ENCODE measurements around the gene RNF186.
A peak's percentile ranks its signal among the peaks of the same experiment; 100 is the strongest.
"Not testable (repeated sequence)": the region's sequence is repeated elsewhere in the genome, so short reads cannot be mapped to it uniquely, and the experiment has no call there.

The RNF186 gene

DNA sequence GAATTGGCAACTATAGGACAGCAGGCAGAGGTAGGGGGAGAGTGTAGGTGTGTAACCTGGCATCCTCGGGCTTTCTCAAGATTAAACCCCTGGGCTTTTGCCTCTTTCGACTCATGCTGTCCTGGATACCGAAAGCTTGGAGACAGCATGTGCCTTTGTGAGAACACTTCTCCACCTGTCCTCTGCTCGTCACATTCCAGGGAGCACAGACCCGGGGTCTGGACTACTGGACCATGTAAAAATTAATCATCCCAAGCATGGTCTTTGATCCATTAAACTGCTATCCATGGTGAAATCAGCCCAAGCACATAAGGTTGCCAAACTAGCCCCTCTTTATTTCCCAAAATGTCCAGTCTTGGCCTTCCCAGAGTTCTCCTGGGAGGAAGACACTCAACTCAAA lies 9.0 kb upstream of the RNF186 start:
- DNase-seq: no peak

DNA sequence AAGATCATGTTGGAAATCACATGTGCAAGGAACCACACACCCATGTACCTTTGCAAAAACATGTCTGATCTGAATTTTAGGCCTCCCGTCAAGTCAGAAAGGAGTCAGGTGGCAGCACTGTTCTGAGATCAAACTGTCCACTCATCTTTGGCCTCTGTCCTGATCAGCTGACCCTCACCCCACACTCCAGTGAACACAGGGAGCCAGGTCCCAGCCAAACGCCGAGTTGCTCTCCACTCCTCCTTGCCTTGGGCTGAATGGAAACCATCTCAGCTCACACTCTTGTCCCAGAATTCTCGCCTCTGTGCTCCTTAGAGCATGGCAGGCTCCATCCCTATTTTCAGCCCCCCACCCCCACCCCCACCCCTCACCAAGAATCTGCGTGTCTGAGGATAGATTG lies 4.6 kb upstream of the RNF186 start:
- DNase-seq: no peak

DNA sequence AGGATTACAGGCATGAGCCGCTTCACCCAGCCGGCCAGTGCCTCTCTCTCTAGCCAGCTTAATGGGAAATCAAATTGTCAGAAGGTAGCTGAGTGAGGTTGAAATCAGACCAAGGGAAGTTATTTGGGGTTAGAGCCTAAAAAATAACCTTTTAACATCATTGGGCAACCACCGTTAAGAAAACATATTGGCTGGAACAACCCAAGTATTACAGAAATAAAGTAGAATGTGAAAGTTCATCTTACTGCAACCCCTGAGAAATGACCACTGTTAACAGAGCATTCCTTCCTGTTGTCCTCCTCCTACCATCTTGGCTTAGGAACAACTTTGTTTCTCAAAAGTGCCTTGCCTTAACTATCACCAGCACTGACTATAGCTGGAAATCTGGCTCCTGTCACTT lies 3.2 kb upstream of the RNF186 start:
- no peak for DNase-seq

DNA sequence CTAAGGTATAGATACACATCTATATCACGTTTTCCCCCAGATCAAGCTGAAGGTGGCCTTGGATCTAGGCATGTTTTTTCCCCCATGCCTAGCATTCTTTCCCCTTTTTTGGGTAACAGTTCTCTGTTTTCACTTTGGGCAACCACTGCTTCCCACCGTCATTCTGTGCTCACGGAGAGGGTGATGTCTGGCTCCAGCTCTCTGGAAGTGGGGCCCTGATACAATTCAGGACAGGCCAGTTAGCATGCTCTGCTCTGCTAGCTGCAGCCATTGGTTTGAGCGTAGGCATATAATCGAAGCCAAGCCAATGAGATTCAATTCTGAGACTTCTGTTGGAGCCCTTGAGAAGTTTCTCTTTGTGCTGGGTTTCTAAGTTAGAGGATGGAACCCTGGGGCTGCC lies 2.1 kb upstream of the RNF186 start:
- DNase-seq: no peak

DNA sequence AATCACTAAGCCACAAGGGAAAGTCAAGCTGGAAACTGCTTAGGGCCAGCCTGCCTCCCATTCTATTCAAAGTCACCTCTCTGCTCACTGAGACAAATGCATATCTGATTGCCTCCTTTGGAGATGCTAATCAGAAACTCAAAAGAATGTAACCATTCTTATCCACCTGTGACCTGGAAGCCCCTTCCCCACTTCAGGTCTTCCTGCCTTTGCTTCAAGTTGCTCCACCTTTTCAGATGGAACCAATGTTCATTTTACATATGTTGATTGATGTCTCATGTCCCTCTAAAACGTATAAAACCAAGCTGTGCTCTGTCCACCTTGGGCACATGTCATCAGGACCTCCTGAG lies 1.6 kb upstream of the RNF186 start:
- not testable (repeated sequence) for DNase-seq

DNA sequence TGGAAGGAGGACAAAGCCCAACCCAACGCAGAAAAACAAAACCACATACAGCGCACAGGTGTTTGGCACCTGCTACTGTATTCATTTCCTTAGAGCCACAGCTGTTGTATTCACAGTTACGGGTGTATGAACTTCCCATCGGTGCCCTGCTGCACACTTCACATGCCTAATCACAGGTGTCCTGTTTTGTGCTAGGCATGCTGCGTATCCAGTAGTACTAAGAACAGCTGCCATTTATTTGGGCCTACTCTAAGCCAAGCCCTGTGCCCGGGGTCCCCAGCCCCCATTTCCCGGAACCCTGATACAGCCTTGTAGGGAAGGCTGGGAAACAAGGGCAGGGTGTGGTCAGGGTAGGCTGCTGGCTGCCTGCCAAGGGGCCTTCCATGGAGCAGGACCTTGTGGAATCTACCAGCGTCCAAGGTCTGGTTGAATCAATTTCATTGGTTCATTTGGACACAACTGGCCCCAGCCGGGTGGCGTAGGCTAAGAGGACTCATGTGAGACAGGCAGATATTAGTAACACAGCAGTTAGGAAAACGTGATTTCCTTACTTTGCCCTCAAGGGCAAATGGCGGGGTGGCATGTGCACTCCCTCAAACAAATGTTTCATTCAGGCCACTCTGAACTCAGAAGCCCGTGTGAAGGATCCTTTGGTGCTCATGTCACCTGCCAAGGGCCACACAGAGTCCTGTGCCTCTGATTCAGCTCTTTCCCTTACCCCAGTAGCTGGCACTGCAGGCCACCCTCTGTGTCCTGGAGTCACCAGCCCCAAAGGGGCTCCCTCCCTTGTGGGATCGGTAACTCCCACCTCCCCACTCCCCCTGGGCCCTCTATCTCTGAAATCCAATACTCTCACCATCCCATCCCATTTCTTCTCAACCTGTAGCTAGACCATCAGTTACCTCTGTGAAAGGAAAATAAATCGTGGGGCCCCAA lies 986 bp upstream of the RNF186 start:
- no peak for DNase-seq

DNA sequence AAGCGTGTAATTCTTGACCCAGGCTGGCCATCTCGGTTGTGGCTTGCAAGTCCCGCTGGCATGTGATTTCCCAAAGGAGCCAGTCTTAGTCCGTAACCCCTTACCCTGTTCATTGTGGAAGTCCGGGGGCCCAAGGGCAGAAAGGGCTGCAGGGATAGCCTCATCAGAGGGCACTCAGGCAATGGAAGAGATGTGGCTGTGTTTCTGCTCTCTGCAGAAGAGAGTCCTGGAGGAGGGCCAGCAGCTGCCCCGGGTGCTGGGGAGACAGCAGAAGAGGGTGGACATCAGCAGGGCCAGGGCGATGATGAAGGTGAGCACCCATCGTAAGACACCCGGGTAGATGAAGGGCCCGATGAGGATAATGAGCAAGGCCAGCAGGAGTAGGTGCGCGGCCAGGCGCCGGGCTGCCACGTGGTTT lies 830 bp downstream of the RNF186 start:
- no peak for DNase-seq

DNA sequence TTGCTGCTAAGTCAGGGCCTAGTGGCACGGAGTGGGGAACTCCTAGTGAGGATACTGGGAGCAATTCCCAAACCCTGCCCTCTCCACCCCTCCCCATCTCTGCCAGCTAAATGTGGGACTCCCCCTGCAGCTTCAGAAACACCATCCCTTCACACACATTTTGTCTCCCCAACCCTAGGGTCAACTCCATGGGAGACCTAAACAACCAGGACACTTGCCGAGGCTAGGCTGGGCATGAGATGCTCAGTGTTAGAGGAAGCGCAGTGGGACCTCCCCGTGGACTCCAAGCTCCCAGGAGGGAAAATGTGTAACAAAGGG lies 1.5 kb downstream of the RNF186 start:
- DNase-seq: no peak

DNA sequence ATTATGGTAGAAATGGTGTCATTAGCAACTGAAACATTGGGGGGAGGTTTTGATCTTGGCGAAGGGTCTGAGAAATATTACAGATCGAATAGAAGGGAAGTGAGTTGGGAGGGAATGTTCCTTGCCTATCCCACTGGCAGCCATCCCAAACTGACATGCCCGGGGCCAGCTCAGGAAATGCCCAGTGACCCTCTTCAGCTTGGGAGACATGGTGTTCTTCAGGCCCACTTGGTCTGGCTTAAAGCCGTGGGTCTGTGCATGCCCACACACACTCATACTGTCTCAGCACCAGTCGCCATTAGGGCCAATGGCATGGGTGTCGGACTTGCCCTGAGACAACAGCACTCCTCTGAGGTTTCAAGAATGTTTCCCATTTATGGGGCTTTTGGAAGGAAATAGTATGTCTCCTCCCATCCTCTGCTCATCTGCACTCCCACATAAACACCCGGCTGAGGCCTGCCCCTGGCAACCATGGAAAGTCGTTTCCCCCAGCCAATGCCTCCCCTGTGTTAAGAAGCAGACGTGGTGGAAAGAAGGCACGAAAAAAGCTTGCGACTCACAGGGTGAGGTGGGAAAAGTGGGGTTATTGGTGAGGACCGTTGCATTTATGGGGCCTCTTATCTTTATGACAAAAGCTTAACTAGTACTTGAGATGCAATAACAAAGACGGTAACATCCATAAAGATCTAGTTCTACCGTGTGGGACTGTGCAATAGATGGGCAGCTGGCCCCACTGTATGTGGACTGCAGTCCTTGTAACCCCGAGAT lies 2.0 kb downstream of the RNF186 start:
- DNase-seq: no peak

DNA sequence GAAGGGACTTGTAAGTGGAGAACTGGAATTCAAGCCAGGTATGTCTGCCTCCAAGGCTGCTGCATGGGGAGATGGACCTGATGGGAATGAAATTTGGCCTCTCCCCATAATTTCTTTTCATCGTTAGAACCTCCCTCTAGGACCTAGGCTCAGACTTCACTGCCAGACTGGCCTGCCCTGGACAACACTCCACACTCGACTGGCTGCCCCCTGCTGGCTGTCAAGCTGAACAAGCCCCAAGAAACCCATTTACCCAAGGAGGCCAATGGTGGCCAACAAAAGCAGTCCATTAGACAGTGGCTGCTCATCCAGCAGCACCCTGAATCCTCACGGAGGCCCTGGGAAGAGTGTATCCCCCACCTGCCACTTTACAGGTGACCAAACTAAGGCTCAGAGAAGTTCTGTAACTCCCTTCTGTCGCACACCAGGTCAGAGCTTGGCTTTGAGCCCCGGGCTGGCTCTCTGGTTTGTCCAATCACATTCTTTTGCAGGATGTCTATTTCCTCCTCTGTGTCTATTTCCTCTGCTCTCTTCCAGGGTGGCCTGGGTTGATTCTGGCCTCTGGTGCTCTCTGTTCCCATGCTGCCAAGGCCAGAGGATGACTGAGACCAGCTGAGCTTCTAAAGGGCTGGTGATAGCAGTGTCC lies 3.8 kb downstream of the RNF186 start:
- peak; percentile 57 for DNase-seq

DNA sequence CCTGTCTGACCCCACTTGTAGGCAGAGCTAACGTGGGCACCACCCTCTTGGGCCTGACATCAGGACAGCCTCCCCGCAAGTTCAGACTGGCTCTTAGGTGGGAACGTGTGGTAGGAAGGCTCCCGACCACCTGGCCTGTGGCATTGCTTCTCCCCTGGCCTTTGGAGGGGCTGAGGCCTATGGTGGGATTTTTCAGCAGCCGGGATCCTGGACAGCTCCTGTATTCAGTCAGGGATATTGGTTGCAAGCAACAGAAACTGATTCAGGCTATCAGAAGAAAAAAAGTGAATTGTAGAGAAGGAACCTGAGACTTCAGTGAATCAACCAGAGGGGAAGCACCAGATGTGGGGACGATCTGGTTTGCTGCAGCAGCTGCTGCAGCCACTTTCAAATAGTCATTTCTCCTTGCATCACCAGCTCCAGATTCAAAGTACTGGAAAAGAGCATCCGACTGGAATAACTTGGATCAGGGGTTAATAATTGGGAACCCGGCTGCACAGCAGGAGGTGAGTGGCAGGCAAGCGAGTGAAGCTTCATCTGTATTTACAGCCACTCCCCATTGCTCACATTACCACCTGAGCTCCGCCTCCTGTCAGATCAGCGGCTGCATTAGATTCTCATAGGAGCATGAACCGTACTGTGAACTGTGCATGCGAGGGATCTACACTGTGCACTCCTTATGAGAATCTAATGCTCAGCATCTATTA lies 5.9 kb downstream of the RNF186 start:
- no peak for DNase-seq

DNA sequence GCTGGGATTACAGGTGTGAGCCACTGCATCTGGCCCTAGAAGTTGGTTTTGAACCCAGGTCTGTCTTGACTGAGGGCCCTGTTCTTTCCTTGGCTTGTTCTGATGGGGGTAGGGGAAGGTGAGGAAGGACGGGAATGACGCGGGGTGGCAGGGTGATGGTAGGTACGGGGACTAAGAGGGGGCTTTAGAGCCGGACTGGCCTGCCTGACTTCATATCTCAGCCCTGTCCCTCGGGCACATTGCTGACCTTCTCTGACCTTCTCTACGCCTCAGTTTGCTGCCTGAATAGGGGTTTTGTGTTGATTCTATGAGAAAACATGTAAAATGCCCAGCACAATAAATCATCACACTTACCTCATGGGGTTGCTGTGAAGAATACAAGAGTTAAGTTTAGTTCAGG lies 6.7 kb downstream of the RNF186 start:
- no peak for DNase-seq

DNA sequence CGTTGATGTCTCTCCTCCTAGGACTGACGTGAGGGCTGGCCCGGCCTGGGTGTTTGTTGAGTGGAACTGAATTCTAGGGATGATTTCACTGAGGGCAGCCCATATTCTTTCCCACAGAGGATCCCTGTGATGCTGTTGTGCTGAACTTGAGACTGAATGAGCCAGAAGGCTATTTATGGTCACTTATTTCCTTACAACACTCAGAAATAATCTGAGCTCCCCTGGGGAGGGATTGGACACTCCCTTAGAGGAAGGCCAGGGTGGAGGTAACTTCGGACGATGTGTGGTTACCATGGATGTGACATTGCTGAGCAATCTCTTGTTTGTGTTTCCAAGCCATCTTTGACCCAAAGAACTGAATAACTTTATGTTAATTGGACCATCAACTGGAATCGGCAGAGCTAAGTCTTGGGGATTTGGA lies 10.2 kb downstream of the RNF186 start:
- no peak for DNase-seq

DNA sequence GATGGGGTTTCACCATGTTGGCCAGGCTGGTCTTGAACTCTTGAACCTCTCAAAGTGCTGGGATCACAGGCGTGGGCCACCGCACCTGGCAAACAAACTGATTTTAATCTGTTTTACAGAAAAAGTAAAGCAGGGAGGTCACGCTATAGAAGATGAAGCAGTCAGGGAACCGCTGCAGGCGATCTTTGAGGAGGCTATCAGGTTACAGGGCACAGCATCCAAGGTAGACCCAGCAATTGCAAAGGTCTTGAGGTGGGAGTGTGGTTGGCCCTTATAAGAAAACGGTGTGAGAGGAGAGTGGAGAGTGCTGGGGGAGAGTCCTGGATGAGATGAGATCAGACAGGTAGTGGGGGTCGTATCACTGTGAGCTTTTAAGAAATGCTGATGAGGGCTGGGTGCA lies 12.8 kb downstream of the RNF186 start:
- DNase-seq: no peak

DNA sequence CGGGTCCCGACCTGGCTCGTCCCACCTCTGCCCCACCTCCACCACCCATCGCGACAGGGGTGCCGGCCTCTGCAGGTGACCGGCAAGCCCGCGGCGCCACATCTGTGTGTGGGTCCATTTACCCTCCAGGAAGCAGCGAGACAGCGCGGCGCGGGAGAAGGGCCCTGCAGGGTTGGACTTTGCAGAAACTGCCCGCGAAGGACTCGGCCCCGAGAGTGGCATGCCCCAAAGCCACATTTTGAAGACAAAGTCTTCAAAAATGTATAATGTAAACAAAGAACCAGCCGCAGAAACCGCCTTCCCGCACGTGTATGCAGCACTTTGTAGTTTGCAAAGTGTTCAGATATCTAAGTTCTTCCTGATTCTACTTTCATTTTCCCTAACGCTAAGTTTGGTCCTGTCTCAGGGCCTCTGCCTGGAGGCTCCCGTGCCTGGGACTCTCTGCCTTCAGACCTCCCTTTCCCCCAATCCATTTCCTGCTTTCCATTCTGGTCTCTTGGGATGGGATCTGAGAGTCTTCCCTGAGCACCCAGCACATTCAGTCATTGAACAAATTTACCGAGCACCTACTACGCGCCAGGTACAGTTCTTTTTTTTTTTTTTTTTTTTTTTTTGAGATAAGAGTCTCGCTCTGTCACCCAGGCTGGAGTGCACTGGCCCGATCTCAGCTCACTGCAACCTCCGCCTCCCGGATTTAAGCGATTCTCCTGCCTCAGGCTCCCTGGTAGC lies 14.8 kb downstream of the RNF186 start:
- peak; percentile 40 for DNase-seq

DNA sequence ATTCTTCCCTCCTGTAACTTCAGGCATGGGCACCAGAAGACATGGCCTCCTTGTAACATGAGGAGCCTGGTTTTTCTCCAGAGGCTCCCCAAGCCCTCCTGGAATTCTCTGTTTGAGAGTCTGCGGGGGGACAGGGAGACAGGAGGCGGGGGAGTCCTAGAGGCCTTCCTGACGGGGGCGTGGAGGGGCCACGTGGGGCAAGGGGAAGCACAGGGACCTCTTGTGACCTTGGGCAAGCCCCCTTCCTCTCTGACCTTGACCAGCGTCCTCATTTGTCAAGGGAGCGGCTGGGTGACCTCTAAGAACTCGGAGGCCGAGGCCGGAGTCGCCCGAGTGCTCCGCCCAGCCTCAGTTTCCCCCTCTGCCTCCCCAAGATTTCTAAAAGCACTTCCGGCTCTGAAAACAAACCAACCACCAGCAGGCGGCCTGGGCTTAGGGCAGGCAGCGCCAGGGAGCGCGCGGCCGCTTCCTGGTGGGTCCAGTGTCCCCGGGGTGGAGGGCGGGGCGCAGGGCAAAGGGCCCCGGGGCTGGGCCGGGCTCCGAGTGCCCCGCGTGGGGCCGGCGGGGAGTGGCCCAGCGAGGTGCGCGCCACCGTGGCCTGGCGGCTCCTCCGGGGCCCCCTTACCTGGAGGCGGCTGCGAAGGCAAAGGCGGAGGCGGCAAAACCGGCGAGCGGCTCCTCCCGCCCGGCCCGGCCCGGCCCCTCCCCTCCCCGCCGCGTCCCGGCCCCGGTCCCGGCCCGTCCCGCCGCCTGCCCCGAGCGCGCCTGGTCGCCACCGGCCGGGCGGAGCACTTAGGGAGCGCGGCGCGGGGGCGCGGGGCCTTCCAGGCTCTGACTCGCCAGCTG lies 15.6 kb downstream of the RNF186 start, which contains the start of gene TMCO4:
TMCO4 (minus strand) TSS at position 687 of the 846 bp plus-strand sequence. CDS start 19,158 bp downstream, outside the sequence.
- peak; percentile 54 for DNase-seq

DNA sequence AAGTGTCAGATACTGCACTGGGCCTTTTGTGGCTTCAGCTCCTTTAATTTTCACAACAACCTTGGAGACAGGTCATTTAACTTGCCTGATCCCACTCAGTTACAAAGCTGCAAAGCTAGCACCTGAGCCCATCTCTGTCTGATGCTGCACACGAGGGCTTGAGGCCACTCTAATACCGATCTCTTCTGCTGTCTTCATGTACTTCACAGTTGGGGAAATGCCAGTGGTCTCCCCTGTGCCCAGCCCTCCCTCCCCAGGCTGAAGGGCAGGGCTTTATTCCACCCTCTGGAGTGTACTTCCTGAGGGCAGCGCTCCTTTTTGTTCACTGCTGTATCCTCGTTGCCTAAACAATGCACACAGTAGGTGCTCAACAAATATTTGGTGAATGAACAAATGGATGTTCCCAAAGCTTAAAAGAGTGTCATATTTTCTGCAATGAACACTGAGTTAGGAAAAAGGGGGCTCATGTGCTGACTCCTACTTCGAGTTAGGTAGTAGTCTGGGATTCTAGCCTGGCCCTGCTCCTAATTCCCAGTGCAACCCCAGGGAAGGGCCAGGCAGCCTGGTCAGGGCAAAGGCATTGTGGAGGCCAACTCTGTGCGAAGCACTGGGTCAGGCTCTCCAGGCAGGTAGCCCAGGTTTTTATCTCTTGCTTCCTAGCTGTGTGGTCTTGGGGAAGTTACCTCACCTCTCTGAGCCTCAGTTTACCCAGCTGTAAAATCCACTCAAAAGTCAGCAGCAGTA lies 16.4 kb downstream of the RNF186 start:
- DNase-seq: no peak

DNA sequence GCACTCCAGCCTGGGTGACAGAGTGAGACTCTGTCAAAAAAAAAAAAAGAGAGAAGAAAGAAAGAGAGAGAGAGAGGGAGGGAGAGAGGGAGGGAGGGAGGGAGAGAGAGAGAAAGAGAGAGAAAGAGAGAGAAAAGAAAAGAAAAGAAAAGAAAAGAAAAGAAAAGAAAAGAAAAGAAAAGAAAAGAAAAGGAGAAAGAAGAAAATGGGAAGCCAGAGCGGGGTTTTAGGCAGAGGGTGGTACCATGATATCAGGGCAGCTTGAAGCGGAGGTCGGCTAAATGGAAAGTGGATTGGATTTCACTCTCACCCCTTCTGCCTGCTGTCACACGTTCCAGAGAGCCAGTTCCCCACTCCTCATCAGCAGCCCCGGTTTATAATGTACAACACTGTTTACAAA lies 17.3 kb downstream of the RNF186 start:
- no peak for DNase-seq

DNA sequence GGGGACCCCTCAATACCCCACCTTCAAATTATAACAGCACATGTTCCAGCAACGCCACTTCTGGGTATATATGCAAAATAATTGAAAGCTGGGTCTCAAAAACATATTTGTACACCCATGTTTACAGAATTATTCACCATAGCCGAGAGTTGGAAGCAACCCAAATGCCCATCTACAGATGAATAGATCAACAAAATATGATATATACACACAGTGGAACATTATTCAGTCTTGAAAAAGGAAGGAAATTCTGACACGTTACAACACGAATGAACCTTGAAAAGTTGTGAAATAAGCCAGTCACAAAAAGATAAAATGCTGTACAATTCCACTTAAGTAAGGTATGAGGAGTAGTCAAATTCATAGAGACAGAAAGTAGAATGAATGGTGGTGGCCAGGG lies 20.5 kb downstream of the RNF186 start:
- DNase-seq: no peak

DNA sequence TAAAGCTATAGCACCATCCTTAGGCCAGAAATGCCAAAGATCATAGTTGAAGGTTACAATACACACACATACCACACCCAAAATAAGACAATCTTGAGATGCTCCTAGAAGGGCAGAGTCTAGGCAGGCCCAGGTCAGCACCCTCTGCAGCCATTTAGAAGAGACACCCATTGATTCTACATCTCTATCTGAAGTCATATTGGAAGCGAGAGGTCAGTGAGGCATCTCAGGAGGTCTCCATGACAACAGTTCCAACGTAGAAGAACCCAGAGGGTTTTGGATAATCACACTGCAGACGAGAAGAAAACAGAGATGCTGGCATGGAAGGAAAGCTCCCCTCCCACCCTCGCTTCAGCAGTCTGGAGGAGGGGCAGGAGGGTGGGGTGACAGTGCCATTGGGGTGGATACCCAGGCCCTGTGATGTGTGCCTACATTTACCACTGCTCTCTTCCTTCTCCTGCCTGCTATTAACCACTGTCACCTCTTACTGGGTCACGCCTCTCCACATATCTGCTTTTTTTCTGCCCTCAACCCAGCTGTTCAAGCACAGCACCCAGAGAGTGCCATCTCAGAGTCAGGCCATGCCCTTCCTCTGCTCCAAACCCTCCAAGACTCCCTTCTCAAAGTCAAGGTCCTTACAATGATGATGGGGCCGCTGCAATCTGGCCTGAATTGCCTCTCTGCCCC lies 21.6 kb downstream of the RNF186 start:
- peak; percentile 6 for DNase-seq

Data from CD4-positive, alpha-beta T cell treated with Interleukin-10 for 1 hour (primary cell).